Breast epithelium (tissue), 4 donors: ENCODE results near the gene EML6. TPM values are rescaled to one million over a fixed set of nuclear protein-coding genes. Genes with fewer than 3 reads are reported as not detected.

Experiments used
- DNase-seq, 2 donors: peaks; one replicate each; pipeline ENCODE4 v3.0.0-alpha.2; 2019; ENCODE audit warnings: low spot score in 2 of 2
- H3K27ac ChIP-seq, 2 donors: fragments of 200-600 bp; sonication (generic) in 1 of 2; one replicate each; pipeline ENCODE4 v1.5.1; 2016 to 2019; ENCODE audit warnings: mild to moderate bottlenecking in 1 of 2
- H3K27me3 ChIP-seq, 2 donors: fragments of 200-600 bp; sonication (generic) in 1 of 2; one replicate each; pipeline versions ENCODE4 v1.5.1 to v1.6.0; 2017 to 2019; ENCODE audit warnings: control low read depth in 1 of 2, mild to moderate bottlenecking in 1 of 2
- H3K36me3 ChIP-seq: fragments of 200-600 bp; one replicate; pipeline ENCODE4 v1.5.1; 2019
- H3K4me1 ChIP-seq, 2 donors: fragments of 200-600 bp; sonication (generic); one replicate each; pipeline ENCODE4 v1.5.1; 2016 to 2019; ENCODE audit warnings: control low read depth in 1 of 2
- H3K4me3 ChIP-seq, 3 donors: fragments of 200-600 bp; sonication (generic); 1 replicate in 2 of 3; 2 replicates in 1 of 3; pipeline ENCODE4 v1.5.1; 2016 to 2019; ENCODE audit warnings: mild to moderate bottlenecking in 3 of 3, moderate library complexity in 2 of 3
- H3K9me3 ChIP-seq, 2 donors: fragments of 200-600 bp; sonication (generic) in 1 of 2; one replicate each; pipeline ENCODE4 v1.5.1; 2016 to 2019; ENCODE audit warnings: control low read depth in 1 of 2
- CTCF ChIP-seq, 3 donors: fragments of 450-650 bp; IDR thresholded peaks; one replicate each; pipeline ENCODE4 v1.5.1; 2016 to 2017; ENCODE audit warnings: antibody characterized with exemption in 3 of 3, mild to moderate bottlenecking in 3 of 3, moderate library complexity in 3 of 3
- POLR2A ChIP-seq: fragments of 450-650 bp; IDR thresholded peaks from one replicate; pipeline ENCODE4 v1.6.1; 2016; ENCODE audit warnings: antibody characterized with exemption, mild to moderate bottlenecking, moderate library complexity
- POLR2AphosphoS5 ChIP-seq, 3 donors: sonication (generic); formaldehyde crosslinking; IDR thresholded peaks; one replicate each; pipeline ENCODE4 v1.6.1; 2017; ENCODE audit warnings: antibody characterized with exemption in 3 of 3
- intact Hi-C: fragments of 100-400 bp; cut with DNase I; formaldehyde crosslinking; loops from one replicate; pipeline ENCODE4 v1.15.1; 2023; ENCODE audit warnings: low total_unique reads
- total RNA-seq, 3 donors: library from RNA; depleted of rRNA; stranded (reverse); fragments of >200 nt; gene quantifications; one replicate each; pipeline ENCODE4 v1.1.0, GENCODE V29; 2016

The EML6 gene
- total RNA-seq, 3 donors from 2014 or later: 1.9 to 5.9 (median 2.3) TPM

DNA sequence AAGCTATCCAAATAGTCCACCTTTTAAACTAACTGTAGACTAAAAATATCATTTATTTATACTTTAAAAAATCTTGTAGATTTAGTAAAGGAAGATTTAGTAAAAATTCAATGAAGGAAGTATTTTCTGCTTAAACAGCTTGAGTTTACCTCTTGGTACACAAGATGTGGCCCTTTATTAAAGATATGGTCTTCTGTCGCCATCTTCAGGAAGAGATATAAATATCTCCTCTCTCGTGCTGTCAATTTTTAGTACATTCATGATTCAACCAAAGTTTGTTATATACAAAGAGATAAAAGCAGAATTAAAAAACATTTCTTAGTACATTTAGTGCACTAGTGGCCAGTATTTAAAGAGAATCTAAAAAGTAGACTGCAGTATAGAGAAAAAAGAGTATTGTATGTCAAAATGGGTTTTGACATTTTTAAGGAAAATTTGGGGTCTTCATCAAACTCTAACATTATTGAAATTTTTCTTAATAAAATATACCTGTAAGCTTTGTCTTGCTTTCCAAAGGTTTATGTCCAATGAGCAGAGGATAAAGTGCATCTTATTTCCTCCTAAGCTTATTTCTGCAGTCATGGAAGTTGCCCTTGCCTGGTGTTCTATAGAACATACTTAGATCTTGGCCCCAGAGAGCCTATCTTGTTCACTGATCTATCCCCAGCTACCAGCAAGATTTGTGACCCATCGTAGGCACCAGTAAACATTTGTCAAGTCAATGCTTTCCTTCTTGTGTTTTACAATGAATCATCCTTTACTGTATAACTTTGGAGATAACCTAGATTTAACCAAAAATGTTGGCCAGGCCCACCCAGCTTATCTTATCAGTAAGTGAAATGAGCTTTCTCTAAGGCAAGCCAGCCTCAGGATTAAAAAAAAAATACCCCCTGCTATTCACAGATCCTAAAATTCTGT, 18.5 kb upstream of the EML6 start:
- no peaks in the 10 kb centered on the region for H3K36me3 ChIP-seq
- no peak for DNase-seq
- no peaks in the 10 kb centered on the region for H3K27me3 ChIP-seq
- no peak overlapping the region for H3K27ac ChIP-seq
- intact Hi-C loops: no loop called here
- TF ChIP-seq CTCF (IDR thresholded peaks at IDR 0.05) (peak in 2 of 3 donors; percentile 70 to 82), POLR2AphosphoS5 (IDR thresholded peaks at IDR 0.05) (no peak), POLR2A (no peak)
- no peaks in the 10 kb centered on the region for H3K9me3 ChIP-seq
- no peaks in the 10 kb centered on the region for H3K4me1 ChIP-seq
- no peak overlapping the region for H3K4me3 ChIP-seq

- Histone ChIP-seq H3K27me3 (no peaks in the 10 kb centered on the region), H3K36me3 (no peaks in the 10 kb centered on the region), H3K27ac (no peak overlapping the region), H3K9me3 (no peaks in the 10 kb centered on the region), H3K4me3 (no peak overlapping the region), H3K4me1 (no peaks in the 10 kb centered on the region)
- TF ChIP-seq POLR2A: no peak
- TF ChIP-seq POLR2AphosphoS5 (IDR thresholded peaks at IDR 0.05): no peak
- TF ChIP-seq CTCF (IDR thresholded peaks at IDR 0.05): no peak
- intact Hi-C loops: no loop called here
- DNase-seq: no peak
Measured at GRCh38 chr2:54706622-54707021, 16.8 kb upstream of the EML6 start.

GRCh38 chr2:54708584-54709335, 14.7 kb upstream of the EML6 start:
- Histone ChIP-seq H3K4me3 (peak overlapping the region; percentile 27 to 66 (median 53)), H3K27me3 (no peaks in the 10 kb centered on the region), H3K4me1 (no peaks in the 10 kb centered on the region), H3K27ac (peak overlapping the region; percentile 7 to 26), H3K9me3 (no peaks in the 10 kb centered on the region), H3K36me3 (no peaks in the 10 kb centered on the region)
- intact Hi-C loops: no loop called here
- no peak for TF ChIP-seq POLR2A
- TF ChIP-seq CTCF (IDR thresholded peaks at IDR 0.05): peak in 1 of 3 donors; percentile 11
- DNase-seq: peak in 1 of 2 donors; percentile 57

DNA sequence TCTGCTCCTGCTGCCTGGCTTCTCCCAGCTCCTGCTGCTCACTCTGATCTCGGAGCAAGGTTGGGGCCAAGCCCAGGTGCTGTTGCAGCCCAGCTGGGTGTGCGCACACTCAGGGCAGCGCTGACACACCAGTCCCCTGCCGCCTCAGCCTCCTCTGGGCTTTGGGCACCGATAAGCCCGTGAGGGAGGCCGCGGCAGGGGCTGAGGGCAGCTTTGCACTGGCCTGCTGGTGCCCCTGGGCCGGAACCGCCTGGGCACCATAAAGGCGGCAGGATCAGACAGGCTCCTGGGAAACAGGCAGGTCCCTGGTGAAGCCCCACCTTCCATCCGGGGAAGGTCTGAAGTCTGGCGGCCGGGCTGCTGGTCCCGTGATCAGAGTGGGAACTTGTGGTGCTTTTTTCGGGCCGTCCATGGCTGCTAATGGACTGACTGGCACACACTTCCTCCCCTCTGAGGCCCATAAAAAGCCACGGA, 14.1 kb upstream of the EML6 start:
- peak overlapping the region; percentile 7 to 26 for H3K27ac ChIP-seq
- no peak for DNase-seq
- intact Hi-C loops: no loop called here

More for the DNA sequence above, 14.1 kb upstream of the EML6 start:
- Histone ChIP-seq H3K27me3 (no peaks in the 10 kb centered on the region), H3K9me3 (no peaks in the 10 kb centered on the region), H3K4me1 (no peaks in the 10 kb centered on the region), H3K36me3 (no peaks in the 10 kb centered on the region), H3K4me3 (peak overlapping the region; percentile 27 to 66 (median 53))
- no peak for TF ChIP-seq POLR2AphosphoS5 (IDR thresholded peaks at IDR 0.05)
- TF ChIP-seq CTCF (IDR thresholded peaks at IDR 0.05): no peak
- no peak for TF ChIP-seq POLR2A
